C4-2B (cell line): Measurements from ENCODE around the gene LRMDA.

ENCODE experiments used
- H3K27ac ChIP-seq: fragments of 450-650 bp; 2 replicates; pipeline ENCODE4 v1.5.1; 2017
- CTCF ChIP-seq: fragments of 450-650 bp; conservative IDR thresholded peaks from 2 replicates; pipeline ENCODE4 v1.5.1; 2017; ENCODE audit warnings: mild to moderate bottlenecking
- ZFX ChIP-seq: fragments of 450-650 bp; IDR thresholded peaks from 2 replicates; pipeline ENCODE4 v1.6.1; 2017

Gene LRMDA

GRCh38 chr10:75556320-75556719 lies 124.9 kb downstream of the LRMDA start:
- no peak overlapping the region for H3K27ac ChIP-seq
- TF ChIP-seq CTCF (no peak), ZFX (no peak)

DNA sequence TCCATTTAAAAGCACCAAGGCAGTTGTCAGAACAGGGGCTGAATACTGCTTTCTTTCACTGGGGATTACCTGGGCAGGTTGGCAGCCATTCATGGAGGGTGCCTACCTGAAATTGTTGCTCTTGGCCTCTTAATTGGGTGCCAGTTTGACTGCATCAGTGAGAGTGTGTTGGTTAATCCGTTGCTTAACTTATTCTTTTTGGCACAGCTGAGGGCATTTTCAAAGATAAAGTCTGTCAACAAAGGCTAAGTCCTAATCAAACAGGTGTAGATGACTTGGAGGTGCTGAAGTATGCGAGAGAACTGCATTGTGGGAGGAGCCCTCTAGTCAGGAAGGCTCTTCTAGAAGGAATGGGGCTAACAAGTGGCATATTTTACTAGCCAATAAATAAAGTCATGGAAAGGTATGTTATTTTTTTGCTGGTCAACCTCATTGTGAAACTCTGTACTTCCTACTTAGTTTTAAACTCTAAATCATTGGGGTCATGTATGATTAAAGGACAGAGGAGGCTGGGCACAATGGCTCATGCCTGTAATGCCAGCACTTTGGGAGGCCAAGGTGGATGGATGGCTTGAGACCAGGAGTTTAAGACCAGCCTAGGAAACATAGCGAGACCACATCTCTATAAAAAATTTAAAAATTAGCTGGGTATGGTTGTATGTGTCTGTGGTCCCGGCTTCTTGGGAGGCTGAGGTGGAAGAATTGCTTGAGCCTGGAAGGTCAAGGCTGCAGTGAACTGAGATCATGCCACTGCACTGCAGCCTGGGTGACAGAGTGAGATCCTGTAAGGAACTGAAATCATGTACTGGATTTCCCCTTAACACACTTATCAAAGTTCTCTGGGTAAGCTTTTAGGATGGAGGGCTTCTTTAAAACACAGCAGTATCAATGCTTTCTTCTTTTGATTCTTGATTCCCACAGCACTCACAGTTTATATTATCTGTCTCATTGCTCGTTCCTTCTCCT lies 134.1 kb downstream of the LRMDA start:
- TF ChIP-seq ZFX (no peak), CTCF (no peak)
- no peak overlapping the region for H3K27ac ChIP-seq

GRCh38 chr10:75568450-75569130 lies 137.2 kb downstream of the LRMDA start:
- TF ChIP-seq ZFX: no peak
- TF ChIP-seq CTCF: no peak

GRCh38 chr10:75569506-75569905 lies 138.1 kb downstream of the LRMDA start:
- TF ChIP-seq ZFX (no peak), CTCF (no peak)
- H3K27ac ChIP-seq: no peak overlapping the region

More at GRCh38 chr10:75568450-75569130, 137.2 kb downstream of the LRMDA start:
- no peak overlapping the region for H3K27ac ChIP-seq

- no peak for TF ChIP-seq CTCF
- TF ChIP-seq ZFX: no peak
- no peak overlapping the region for H3K27ac ChIP-seq
Measured at GRCh38 chr10:75572478-75572877, 141.1 kb downstream of the LRMDA start.

DNA sequence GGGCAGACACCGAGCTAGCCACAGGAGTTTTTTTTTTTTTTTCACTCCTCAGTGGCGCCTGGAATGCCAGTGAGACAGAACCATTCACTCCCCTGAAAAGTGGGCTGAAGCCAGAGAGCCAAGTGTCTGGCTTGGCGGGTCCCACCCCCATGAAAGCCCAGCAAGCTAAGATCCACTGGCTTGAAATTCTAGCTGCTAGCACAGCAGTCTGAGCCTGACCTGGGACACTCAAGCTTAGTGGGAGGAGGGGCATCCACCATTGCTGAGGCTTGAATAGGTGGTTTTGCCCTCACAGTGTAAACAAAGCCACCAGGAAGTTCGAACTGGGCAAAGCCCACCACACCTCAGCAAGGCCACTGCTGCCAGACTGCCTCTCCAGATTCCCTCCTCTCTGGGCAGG lies 144.5 kb downstream of the LRMDA start:
- no peak overlapping the region for H3K27ac ChIP-seq
- TF ChIP-seq CTCF (no peak), ZFX (no peak)

DNA sequence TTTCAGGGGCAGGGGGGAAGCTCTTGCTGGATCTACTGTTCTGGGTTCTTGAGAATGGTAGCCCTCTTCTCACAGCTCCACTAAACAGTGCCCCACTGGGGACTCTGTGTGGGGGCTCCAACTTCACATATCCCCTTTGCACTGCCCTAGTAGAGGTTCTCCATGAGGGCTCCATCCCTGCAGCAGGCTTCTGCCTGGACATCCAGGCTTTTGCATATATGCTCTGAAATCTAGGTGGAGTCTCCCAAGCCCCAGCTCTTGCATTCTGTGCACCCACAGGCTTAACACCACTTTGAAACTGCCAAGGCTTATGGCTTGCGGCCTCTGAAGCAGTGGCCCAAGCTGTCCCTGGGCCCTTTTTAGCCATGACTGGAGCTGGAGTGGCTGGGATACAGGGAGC lies 150.7 kb downstream of the LRMDA start:
- H3K27ac ChIP-seq: no peak overlapping the region
- no peak for TF ChIP-seq ZFX
- no peak for TF ChIP-seq CTCF
